ENCODE results near the gene CHGA.

- TF ChIP-seq CTCF (conservative IDR thresholded peaks at IDR 0.05; ENCODE audit: low read length): no peak
- TF ChIP-seq EZH2phosphoT487 (IDR thresholded peaks at IDR 0.05; ENCODE audit: borderline replicate concordance): no peak
Observed at GRCh38 chr14:92976268-92976667, 53.3 kb downstream of the CHGA start.
